Measurements from ENCODE around the gene CHD1.

DNA sequence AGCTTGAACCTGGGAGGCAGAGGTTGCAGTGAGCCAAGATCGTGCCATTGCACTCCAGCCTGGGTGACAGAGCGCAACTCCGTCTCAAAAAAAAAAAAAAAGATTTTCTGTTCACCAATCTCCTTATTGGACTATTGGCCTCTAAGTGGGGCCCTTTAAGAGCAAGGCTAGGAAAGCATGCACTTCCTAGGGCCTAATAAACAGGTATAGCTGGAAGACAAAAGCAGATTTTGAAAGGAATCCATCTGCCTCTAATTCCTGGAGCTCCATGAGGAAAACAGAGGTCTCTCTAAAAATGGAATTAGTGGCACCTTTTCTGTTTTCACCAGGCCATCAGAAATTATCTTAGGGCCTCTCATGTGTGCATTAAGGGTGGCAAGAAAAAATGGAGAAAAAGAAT, 85.3 kb downstream of the CHD1 start:
- TF ChIP-seq POLR2A (IDR thresholded peaks at IDR 0.05; ENCODE audit: low read depth, low read length) (no peak), POU2F2 (IDR thresholded peaks at IDR 0.05; ENCODE audit: low read depth, low read length) (no peak), POLR2AphosphoS5 (IDR thresholded peaks at IDR 0.05; ENCODE audit: low read depth, low read length) (no peak), TAF1 (IDR thresholded peaks at IDR 0.05; ENCODE audit: low read depth, low read length) (no peak), PAX5 (IDR thresholded peaks at IDR 0.05; ENCODE audit: insufficient read depth, low read length, severe bottlenecking) (no peak)

All from GM12891 (cell line).